ENCODE measurements around the gene SOHLH2. TPM values are rescaled to one million over a fixed set of nuclear protein-coding genes. Genes with fewer than 3 reads are reported as not detected.

The SOHLH2 gene
- total RNA-seq, 1 experiment from 2014 or later, result 5.8 TPM

DNA sequence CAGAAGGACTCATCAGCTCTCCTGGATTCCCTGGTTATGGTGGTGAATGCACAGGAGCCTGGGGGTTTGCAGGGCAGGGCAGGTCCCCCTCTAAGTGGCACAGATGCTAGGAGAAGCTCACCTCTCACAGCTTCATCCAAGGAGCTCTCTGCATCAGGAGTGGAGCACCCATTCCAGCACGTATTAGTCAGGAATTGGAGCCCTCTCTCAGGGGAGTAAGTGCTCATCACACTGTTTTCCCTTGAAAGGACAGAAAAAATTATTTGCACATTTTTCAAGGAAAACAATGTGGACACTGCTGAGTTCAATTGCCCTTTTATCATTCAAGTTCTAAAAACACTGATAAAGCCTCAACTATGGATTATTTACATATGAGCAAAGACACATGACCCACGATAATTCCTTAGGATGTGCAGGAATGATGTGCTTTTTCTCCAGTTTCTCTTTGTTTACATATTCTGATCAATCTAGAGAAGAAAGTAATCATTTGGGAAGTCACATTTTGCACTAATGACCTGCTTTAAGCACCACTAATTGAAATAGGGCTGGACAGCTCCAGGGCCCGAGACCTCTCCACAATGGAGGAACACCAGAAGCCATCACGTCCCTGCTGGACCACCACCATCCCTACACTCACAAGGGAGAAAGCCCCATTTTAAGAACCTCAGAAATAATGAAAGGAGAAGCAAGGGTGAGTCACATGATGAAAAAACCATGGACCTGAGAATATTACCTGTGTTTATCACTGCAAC is 40.6 kb downstream of the SOHLH2 start (continued):
- TF ChIP-seq ZNF671 (CRISPR knock-in tag; IDR thresholded peaks at IDR 0.05) (no peak), RORB (CRISPR knock-in tag; IDR thresholded peaks at IDR 0.05) (no peak), SOX15 (CRISPR knock-in tag; IDR thresholded peaks at IDR 0.05) (no peak), OVOL2 (CRISPR knock-in tag; IDR thresholded peaks at IDR 0.05; ENCODE audit: borderline replicate concordance) (no peak), FOXK1 (CRISPR knock-in tag; IDR thresholded peaks at IDR 0.05) (no peak), TP53 (CRISPR knock-in tag; IDR thresholded peaks at IDR 0.05) (no peak), GABPB1 (CRISPR knock-in tag; IDR thresholded peaks at IDR 0.05) (no peak), KAT7 (CRISPR knock-in tag; IDR thresholded peaks at IDR 0.05; ENCODE audit: borderline replicate concordance) (no peak), ZNF219 (CRISPR knock-in tag; IDR thresholded peaks at IDR 0.05; ENCODE audit: borderline replicate concordance) (no peak), FOXJ3 (CRISPR knock-in tag; IDR thresholded peaks at IDR 0.05; ENCODE audit: borderline replicate concordance) (no peak), ZNF121 (CRISPR knock-in tag; IDR thresholded peaks at IDR 0.05) (no peak), JAZF1 (CRISPR knock-in tag; IDR thresholded peaks at IDR 0.05) (no peak)
- TF ChIP-seq, protein P1, sequence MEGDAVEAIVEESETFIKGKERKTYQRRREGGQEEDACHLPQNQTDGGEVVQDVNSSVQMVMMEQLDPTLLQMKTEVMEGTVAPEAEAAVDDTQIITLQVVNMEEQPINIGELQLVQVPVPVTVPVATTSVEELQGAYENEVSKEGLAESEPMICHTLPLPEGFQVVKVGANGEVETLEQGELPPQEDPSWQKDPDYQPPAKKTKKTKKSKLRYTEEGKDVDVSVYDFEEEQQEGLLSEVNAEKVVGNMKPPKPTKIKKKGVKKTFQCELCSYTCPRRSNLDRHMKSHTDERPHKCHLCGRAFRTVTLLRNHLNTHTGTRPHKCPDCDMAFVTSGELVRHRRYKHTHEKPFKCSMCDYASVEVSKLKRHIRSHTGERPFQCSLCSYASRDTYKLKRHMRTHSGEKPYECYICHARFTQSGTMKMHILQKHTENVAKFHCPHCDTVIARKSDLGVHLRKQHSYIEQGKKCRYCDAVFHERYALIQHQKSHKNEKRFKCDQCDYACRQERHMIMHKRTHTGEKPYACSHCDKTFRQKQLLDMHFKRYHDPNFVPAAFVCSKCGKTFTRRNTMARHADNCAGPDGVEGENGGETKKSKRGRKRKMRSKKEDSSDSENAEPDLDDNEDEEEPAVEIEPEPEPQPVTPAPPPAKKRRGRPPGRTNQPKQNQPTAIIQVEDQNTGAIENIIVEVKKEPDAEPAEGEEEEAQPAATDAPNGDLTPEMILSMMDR (IDR thresholded peaks at IDR 0.05), result no peak
- TF ChIP-seq, protein P2, sequence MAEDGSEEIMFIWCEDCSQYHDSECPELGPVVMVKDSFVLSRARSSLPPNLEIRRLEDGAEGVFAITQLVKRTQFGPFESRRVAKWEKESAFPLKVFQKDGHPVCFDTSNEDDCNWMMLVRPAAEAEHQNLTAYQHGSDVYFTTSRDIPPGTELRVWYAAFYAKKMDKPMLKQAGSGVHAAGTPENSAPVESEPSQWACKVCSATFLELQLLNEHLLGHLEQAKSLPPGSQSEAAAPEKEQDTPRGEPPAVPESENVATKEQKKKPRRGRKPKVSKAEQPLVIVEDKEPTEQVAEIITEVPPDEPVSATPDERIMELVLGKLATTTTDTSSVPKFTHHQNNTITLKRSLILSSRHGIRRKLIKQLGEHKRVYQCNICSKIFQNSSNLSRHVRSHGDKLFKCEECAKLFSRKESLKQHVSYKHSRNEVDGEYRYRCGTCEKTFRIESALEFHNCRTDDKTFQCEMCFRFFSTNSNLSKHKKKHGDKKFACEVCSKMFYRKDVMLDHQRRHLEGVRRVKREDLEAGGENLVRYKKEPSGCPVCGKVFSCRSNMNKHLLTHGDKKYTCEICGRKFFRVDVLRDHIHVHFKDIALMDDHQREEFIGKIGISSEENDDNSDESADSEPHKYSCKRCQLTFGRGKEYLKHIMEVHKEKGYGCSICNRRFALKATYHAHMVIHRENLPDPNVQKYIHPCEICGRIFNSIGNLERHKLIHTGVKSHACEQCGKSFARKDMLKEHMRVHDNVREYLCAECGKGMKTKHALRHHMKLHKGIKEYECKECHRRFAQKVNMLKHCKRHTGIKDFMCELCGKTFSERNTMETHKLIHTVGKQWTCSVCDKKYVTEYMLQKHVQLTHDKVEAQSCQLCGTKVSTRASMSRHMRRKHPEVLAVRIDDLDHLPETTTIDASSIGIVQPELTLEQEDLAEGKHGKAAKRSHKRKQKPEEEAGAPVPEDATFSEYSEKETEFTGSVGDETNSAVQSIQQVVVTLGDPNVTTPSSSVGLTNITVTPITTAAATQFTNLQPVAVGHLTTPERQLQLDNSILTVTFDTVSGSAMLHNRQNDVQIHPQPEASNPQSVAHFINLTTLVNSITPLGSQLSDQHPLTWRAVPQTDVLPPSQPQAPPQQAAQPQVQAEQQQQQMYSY (CRISPR knock-in tag; IDR thresholded peaks at IDR 0.05), result no peak

DNA sequence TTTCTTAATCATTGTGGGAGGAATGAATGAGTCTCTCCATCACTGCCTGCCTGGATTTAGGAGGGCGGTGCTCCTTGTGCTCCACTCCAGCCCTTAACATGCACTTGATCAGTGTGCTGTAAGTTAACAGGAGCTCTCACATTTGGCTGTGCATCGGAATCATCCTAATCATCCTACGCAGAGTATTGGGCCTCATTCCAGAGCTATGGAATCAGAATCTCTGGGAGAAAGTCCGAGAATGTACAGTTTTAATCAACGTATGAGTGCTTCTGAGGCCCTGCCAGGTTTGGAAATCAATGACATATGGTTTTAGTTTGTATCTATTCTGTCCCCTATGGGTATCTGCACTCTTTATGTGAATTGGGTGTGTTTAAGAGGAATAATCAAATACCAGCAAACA is 48.3 kb downstream of the SOHLH2 start:
- ChIA-PET CTCF (no interaction called here), POLR2A (no interaction called here)
- no peaks in the 10 kb centered on the region for H3K36me3 Mint-ChIP-seq
- DNase-seq (ENCODE audit: low spot score), result no peak
- ATAC-seq, result no peak
- no peak overlapping the region for H3K27ac Mint-ChIP-seq
- no peaks in the 10 kb centered on the region for H3K9me3 Mint-ChIP-seq
- no peaks in the 10 kb centered on the region for H3K27me3 Mint-ChIP-seq (ENCODE audit: low read depth)
- H3K4me1 Mint-ChIP-seq, result peaks cover 17% of the 10 kb centered on the region
- TF ChIP-seq NFATC4 (CRISPR knock-in tag; IDR thresholded peaks at IDR 0.05) (no peak), PRRX2 (CRISPR knock-in tag; IDR thresholded peaks at IDR 0.05) (no peak), ZNF423 (CRISPR knock-in tag; IDR thresholded peaks at IDR 0.05) (no peak), OVOL2 (CRISPR knock-in tag; IDR thresholded peaks at IDR 0.05; ENCODE audit: borderline replicate concordance) (no peak), ZNF416 (CRISPR knock-in tag; IDR thresholded peaks at IDR 0.05) (no peak), ZNF263 (CRISPR knock-in tag; IDR thresholded peaks at IDR 0.05; ENCODE audit: low read depth) (no peak), RORB (CRISPR knock-in tag; IDR thresholded peaks at IDR 0.05) (no peak), ZNF121 (CRISPR knock-in tag; IDR thresholded peaks at IDR 0.05) (no peak), ZNF138 (CRISPR knock-in tag; conservative IDR thresholded peaks at IDR 0.05) (no peak), ESRRA (CRISPR knock-in tag; IDR thresholded peaks at IDR 0.05; ENCODE audit: borderline replicate concordance) (no peak), TEAD1 (CRISPR knock-in tag; IDR thresholded peaks at IDR 0.05) (no peak)
- TF ChIP-seq, protein P3, sequence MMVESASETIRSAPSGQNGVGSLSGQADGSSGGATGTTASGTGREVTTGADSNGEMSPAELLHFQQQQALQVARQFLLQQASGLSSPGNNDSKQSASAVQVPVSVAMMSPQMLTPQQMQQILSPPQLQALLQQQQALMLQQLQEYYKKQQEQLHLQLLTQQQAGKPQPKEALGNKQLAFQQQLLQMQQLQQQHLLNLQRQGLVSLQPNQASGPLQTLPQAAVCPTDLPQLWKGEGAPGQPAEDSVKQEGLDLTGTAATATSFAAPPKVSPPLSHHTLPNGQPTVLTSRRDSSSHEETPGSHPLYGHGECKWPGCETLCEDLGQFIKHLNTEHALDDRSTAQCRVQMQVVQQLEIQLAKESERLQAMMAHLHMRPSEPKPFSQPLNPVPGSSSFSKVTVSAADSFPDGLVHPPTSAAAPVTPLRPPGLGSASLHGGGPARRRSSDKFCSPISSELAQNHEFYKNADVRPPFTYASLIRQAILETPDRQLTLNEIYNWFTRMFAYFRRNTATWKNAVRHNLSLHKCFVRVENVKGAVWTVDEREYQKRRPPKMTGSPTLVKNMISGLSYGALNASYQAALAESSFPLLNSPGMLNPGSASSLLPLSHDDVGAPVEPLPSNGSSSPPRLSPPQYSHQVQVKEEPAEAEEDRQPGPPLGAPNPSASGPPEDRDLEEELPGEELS (CRISPR knock-in tag; IDR thresholded peaks at IDR 0.05), result no peak
- TF ChIP-seq, protein P4, sequence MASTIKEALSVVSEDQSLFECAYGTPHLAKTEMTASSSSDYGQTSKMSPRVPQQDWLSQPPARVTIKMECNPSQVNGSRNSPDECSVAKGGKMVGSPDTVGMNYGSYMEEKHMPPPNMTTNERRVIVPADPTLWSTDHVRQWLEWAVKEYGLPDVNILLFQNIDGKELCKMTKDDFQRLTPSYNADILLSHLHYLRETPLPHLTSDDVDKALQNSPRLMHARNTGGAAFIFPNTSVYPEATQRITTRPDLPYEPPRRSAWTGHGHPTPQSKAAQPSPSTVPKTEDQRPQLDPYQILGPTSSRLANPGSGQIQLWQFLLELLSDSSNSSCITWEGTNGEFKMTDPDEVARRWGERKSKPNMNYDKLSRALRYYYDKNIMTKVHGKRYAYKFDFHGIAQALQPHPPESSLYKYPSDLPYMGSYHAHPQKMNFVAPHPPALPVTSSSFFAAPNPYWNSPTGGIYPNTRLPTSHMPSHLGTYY (CRISPR knock-in tag; IDR thresholded peaks at IDR 0.05), result no peak
- TF ChIP-seq, protein P5, sequence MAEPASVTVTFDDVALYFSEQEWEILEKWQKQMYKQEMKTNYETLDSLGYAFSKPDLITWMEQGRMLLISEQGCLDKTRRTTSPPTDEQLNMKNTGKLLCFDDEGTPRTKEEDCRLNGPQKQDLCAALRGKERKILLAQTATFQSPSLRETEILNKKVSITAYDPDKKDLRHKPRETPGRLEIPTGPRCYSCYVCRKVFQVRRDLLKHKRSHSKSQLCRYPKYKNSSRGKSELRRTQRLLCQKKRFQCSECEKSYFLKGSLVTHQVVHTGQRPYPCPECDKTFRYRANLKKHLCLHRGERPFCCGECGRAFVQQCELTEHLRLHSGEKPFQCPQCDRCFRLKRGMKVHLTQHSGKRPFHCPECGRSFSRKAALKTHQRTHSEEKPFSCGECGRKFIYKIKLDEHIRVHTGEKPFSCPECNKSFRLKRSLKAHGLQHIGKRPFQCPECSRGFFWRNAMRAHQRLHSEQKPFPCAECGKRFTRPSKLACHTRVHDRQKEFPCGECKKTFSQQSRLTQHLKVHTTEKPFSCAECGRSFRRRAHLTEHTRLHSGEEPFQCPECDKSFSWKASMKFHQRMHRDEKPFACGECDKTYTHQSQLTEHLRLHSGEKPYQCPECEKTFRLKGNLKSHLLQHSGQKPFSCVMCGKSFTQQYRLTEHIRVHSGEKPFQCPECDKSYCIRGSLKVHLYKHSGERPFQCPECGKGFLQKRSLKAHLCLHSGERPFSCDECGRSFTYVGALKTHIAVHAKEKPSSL (CRISPR knock-in tag; conservative IDR thresholded peaks at IDR 0.05), result no peak
- TF ChIP-seq, protein P6, sequence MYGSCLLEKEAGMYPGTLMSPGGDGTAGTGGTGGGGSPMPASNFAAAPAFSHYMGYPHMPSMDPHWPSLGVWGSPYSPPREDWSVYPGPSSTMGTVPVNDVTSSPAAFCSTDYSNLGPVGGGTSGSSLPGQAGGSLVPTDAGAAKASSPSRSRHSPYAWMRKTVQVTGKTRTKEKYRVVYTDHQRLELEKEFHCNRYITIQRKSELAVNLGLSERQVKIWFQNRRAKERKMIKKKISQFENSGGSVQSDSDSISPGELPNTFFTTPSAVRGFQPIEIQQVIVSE (CRISPR knock-in tag; IDR thresholded peaks at IDR 0.05; ENCODE audit: borderline replicate concordance), result no peak
- no peak overlapping the region for H3K4me3 Mint-ChIP-seq

Measured in WTC11 (cell line).